Sigmoid colon (tissue), 4 donors: ENCODE results near the gene TBXAS1.

Experiments
- EP300 ChIP-seq, 4 donors: sonication (generic); formaldehyde crosslinking; IDR thresholded peaks; one replicate each; pipeline ENCODE4 v1.6.1; 2017; ENCODE audit warnings: antibody characterized with exemption in 4 of 4
- TF ChIP-seq, protein P1 (sequence below), 4 experiments: fragments of 450-650 bp in 3 of 4; fragments of 200-600 bp in 1 of 4; IDR thresholded peaks; one replicate each; pipeline ENCODE4 v1.5.1; 2016 to 2019; ENCODE audit warnings: antibody characterized with exemption in 4 of 4, mild to moderate bottlenecking in 3 of 4, moderate library complexity in 2 of 4

DNA sequence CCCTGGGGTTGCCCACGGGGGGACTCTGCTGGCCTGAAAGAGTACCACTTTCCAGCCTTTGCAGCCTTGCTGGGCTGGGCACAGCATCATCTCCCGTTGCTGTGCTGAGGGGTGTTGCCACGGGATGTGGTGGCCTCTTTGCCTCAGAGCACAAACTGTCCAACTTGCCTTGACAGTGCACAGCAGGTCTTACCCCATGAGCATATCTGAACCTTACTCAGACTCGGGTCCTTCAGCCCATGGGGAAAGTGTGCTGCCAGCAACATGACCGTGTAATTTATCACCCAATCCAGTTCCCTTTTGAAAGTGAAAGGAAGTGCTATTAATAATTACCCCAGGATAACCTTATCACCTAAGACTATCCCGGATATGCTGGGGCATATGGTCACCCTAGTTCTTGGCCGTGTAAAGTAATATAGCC is 46.8 kb downstream of the TBXAS1 start:
- TF ChIP-seq, protein P1, sequence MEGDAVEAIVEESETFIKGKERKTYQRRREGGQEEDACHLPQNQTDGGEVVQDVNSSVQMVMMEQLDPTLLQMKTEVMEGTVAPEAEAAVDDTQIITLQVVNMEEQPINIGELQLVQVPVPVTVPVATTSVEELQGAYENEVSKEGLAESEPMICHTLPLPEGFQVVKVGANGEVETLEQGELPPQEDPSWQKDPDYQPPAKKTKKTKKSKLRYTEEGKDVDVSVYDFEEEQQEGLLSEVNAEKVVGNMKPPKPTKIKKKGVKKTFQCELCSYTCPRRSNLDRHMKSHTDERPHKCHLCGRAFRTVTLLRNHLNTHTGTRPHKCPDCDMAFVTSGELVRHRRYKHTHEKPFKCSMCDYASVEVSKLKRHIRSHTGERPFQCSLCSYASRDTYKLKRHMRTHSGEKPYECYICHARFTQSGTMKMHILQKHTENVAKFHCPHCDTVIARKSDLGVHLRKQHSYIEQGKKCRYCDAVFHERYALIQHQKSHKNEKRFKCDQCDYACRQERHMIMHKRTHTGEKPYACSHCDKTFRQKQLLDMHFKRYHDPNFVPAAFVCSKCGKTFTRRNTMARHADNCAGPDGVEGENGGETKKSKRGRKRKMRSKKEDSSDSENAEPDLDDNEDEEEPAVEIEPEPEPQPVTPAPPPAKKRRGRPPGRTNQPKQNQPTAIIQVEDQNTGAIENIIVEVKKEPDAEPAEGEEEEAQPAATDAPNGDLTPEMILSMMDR (IDR thresholded peaks at IDR 0.05), result no peak
- TF ChIP-seq EP300 (IDR thresholded peaks at IDR 0.05), result no peak
